Transverse colon (tissue), 4 donors: ENCODE measurements around the gene PLOD2. TPM values are rescaled to one million over a fixed set of nuclear protein-coding genes. Genes with fewer than 3 reads are reported as not detected.

Experiments used
- DNase-seq: peaks from one replicate; pipeline ENCODE4 v3.0.0-alpha.2; 2019
- H3K27ac ChIP-seq, 4 donors: fragments of 200-600 bp; sonication (generic); 2 replicates each; pipeline ENCODE4 v1.5.1; 2016 to 2018; ENCODE audit warnings: inconsistent platforms in 4 of 4
- H3K27me3 ChIP-seq: fragments of 200-600 bp; sonication (generic); 2 replicates; pipeline ENCODE4 v1.5.1; 2017; ENCODE audit warnings: inconsistent platforms
- H3K36me3 ChIP-seq, 4 donors: fragments of 200-600 bp; sonication (generic); 2 replicates each; pipeline ENCODE4 v1.5.1; 2017 to 2019; ENCODE audit warnings: inconsistent platforms in 4 of 4
- H3K4me1 ChIP-seq, 4 donors: fragments of 200-600 bp; sonication (generic); 2 replicates each; pipeline ENCODE4 v1.5.1; 2017 to 2020; ENCODE audit warnings: inconsistent platforms in 4 of 4
- H3K4me3 ChIP-seq, 4 donors: fragments of 200-600 bp; sonication (generic); 1 replicate in 1 of 4; 2 replicates in 3 of 4; pipeline versions ENCODE4 v1.5.1 to v1.6.1; 2017 to 2019; ENCODE audit warnings: inconsistent platforms in 4 of 4
- H3K9me3 ChIP-seq, 2 donors: fragments of 200-600 bp; sonication (generic); 2 replicates each; pipeline ENCODE4 v1.5.1; 2017 to 2019; ENCODE audit warnings: inconsistent platforms in 2 of 2
- CTCF ChIP-seq, 5 experiments: fragments of 200-600 bp in 3 of 5; fragments of 450-650 bp in 2 of 5; sonication (generic) in 3 of 5; IDR thresholded peaks; 1 replicate in 2 of 5; 2 replicates in 3 of 5; pipeline ENCODE4 v1.5.1; 2016 to 2017; ENCODE audit warnings: antibody characterized with exemption in 5 of 5, inconsistent platforms in 3 of 5, mild to moderate bottlenecking in 2 of 5, moderate library complexity in 1 of 5
- EP300 ChIP-seq: sonication (generic); formaldehyde crosslinking; IDR thresholded peaks from one replicate; pipeline ENCODE4 v1.6.1; 2017; ENCODE audit warnings: antibody characterized with exemption, low read depth
- POLR2A ChIP-seq: fragments of 450-650 bp; IDR thresholded peaks from one replicate; pipeline ENCODE4 v1.6.1; 2016; ENCODE audit warnings: antibody characterized with exemption, mild to moderate bottlenecking, moderate library complexity
- POLR2AphosphoS5 ChIP-seq, 3 donors: sonication (generic); formaldehyde crosslinking; IDR thresholded peaks; one replicate each; pipeline ENCODE4 v1.6.1; 2016; ENCODE audit warnings: antibody characterized with exemption in 3 of 3
- WGBS, 2 donors: methylation state at CpG; one replicate each; pipeline ENCODE4 v1.1.5; 2018; ENCODE audit warnings: low coverage in 1 of 2; 5-methylcytosine and 5-hydroxymethylcytosine counted together
- in situ Hi-C, 4 donors: fragments of 200-750 bp; cut with MboI; loops; one replicate each; pipeline versions ENCODE4 v1.15.0 to v1.15.1; 2017; ENCODE audit warnings: low sequenced_read_pairs in 3 of 4, low pct_ligation_motif_present in 1 of 4, low pct_unique_long_range_greater_than_20kb in 1 of 4
- intact Hi-C: fragments of 100-400 bp; cut with DNase I; formaldehyde crosslinking; loops from one replicate; pipeline ENCODE4 v1.15.1; 2023; ENCODE audit warnings: low total_unique reads
- total RNA-seq, 4 donors: library from RNA; depleted of rRNA; stranded (reverse); fragments of >200 nt; gene quantifications; one replicate each; pipeline ENCODE4 v1.1.0, GENCODE V29; 2016

Gene PLOD2
- total RNA-seq, 4 donors from 2014 or later = 18.9 to 178 (median 92.0) TPM

DNA sequence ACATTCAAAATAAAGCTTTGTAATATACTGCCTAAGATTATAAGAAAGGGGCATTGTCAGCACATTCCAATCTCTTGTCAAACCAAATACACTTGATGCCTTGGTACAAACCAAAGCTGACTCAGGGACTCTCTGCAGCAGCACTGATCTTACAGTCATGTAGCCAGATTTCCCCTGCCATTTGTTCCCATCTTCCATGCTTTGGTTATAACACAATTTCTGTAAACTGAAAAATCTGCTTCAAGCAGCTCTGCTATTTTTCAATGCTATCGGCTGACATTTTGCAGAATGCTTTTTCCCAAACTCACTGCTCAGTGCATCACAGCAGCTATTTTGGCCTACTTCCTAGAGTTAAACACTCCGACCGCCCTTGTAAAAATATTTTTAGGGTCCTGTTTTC, 18.2 kb downstream of the PLOD2 start:
- DNase-seq = no peak
- Histone ChIP-seq H3K27me3 (no peaks in the 10 kb centered on the region), H3K4me3 (no peak overlapping the region), H3K9me3 (no peaks in the 10 kb centered on the region), H3K4me1 (peaks cover 0 to 50% (median 11%) of the 10 kb centered on the region in 4 donors), H3K27ac (peak overlapping the region; percentile 50 to 81 (median 59)), H3K36me3 (no peaks in the 10 kb centered on the region)
- in situ Hi-C loops (no loop called here), intact Hi-C loops (no loop called here)
- TF ChIP-seq POLR2A = no peak
- TF ChIP-seq POLR2AphosphoS5 (IDR thresholded peaks at IDR 0.05) = peak; percentile 23 to 82 (median 70)
- peak; percentile 25 for TF ChIP-seq EP300
- no peak for TF ChIP-seq CTCF (IDR thresholded peaks at IDR 0.05)
- WGBS, 2 donors = 61 to 63% methylated on average over 3 of the region's 3 CpGs

GRCh38 chr3:146139586-146140110, 21.3 kb downstream of the PLOD2 start:
- in situ Hi-C loops = no loop called here
- 53 to 69% methylated on average over 2 to 3 of the region's 3 CpGs for WGBS, 2 donors
- no peak for TF ChIP-seq EP300
- TF ChIP-seq CTCF (IDR thresholded peaks at IDR 0.05) = no peak
- TF ChIP-seq POLR2A = no peak
- TF ChIP-seq POLR2AphosphoS5 (IDR thresholded peaks at IDR 0.05) = no peak
- no peaks in the 10 kb centered on the region for H3K36me3 ChIP-seq
- H3K27ac ChIP-seq = peak overlapping the region; percentile 23 to 56 (median 39)
- no peaks in the 10 kb centered on the region for H3K9me3 ChIP-seq
- peaks cover 0 to 38% (median 9%) of the 10 kb centered on the region in 4 donors for H3K4me1 ChIP-seq
- intact Hi-C loops = no loop called here
- H3K27me3 ChIP-seq = no peaks in the 10 kb centered on the region
- H3K4me3 ChIP-seq = no peak overlapping the region
- DNase-seq = no peak

DNA sequence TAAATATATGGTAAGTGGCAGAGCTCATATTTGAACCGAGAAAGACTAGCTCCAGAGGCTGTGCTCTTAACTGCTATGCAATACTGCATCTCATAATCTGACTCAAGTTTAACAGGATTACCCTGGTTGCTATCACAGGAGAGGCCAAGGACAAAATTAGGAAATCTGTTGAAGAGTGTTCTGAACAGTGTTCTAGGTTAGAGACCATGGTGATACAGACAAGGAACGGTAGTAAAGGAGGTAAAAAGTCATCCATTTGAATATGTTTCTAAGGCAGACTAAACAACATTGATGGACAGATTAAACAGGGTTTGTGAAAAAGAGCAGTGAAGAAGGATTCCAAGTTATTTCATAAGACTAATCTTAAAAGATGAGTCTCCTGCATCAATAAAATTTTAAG, 22.1 kb downstream of the PLOD2 start:
- in situ Hi-C loops = no loop called here
- Histone ChIP-seq H3K36me3 (no peaks in the 10 kb centered on the region), H3K4me3 (no peak overlapping the region), H3K9me3 (no peaks in the 10 kb centered on the region), H3K27me3 (no peaks in the 10 kb centered on the region), H3K27ac (peak overlapping the region; percentile 33 to 56 (median 41)), H3K4me1 (peaks cover 0 to 44% (median 9%) of the 10 kb centered on the region in 4 donors)
- 57 to 65% methylated on average over 2 of the region's 2 CpGs for WGBS, 2 donors
- intact Hi-C loops = no loop called here
- DNase-seq = no peak
- no peak for TF ChIP-seq CTCF (IDR thresholded peaks at IDR 0.05)
- peak; percentile 55 to 60 (median 59) for TF ChIP-seq POLR2AphosphoS5 (IDR thresholded peaks at IDR 0.05)

- TF ChIP-seq POLR2A = no peak
- no peak for TF ChIP-seq EP300
- TF ChIP-seq CTCF (IDR thresholded peaks at IDR 0.05) = no peak
- TF ChIP-seq POLR2AphosphoS5 (IDR thresholded peaks at IDR 0.05) = no peak
- in situ Hi-C loops (no loop called here), intact Hi-C loops (no loop called here)
- Histone ChIP-seq H3K36me3 (no peaks in the 10 kb centered on the region), H3K27me3 (no peaks in the 10 kb centered on the region), H3K4me1 (peaks cover 0 to 32% (median 5%) of the 10 kb centered on the region in 4 donors), H3K4me3 (no peak overlapping the region), H3K27ac (no peak overlapping the region), H3K9me3 (no peaks in the 10 kb centered on the region)
- WGBS, 2 donors = 83 to 86% methylated on average over 3 of the region's 3 CpGs
- DNase-seq = no peak
Observed at GRCh38 chr3:146136647-146137046, 24.3 kb downstream of the PLOD2 start.
